GM21737 (cell line): ENCODE measurements around the gene MPO.

Experiments
- ATAC-seq: cut with Tn5 transposase; IDR thresholded peaks from one replicate; pipeline ENCODE4 v1.9.1; 2021; ENCODE audit warnings: mild to moderate bottlenecking, moderate library complexity; ENCODE audit not compliant: unreplicated experiment

The MPO gene

GRCh38 chr17:58265902-58266875 lies 14.5 kb downstream of the MPO start:
- ATAC-seq: no peak

- ATAC-seq: no peak
Measured at GRCh38 chr17:58265271-58265670, 15.5 kb downstream of the MPO start.

- no peak for ATAC-seq
Measured at GRCh38 chr17:58264407-58265103, 16.2 kb downstream of the MPO start.

GRCh38 chr17:58263773-58264172 lies 17.0 kb downstream of the MPO start:
- ATAC-seq: no peak

- no peak for ATAC-seq
Measured at GRCh38 chr17:58262149-58262548, 18.6 kb downstream of the MPO start.

- ATAC-seq: no peak
Measured at GRCh38 chr17:58254803-58255202, 25.9 kb downstream of the MPO start.

- no peak for ATAC-seq
Measured at GRCh38 chr17:58253082-58253481, 27.7 kb downstream of the MPO start.

- no peak for ATAC-seq
Measured at GRCh38 chr17:58252141-58252540, 28.6 kb downstream of the MPO start.

GRCh38 chr17:58250344-58251011 lies 30.3 kb downstream of the MPO start:
- ATAC-seq: no peak

- ATAC-seq: no peak
Measured at GRCh38 chr17:58249270-58250133, 31.2 kb downstream of the MPO start.

- no peak for ATAC-seq
Measured at GRCh38 chr17:58248955-58249269, 31.8 kb downstream of the MPO start.

- ATAC-seq: no peak
Measured at GRCh38 chr17:58247511-58248363, 33.0 kb downstream of the MPO start.

- ATAC-seq: no peak
Measured at GRCh38 chr17:58246781-58247180, 34.0 kb downstream of the MPO start.

- ATAC-seq: no peak
Measured at GRCh38 chr17:58246104-58246740, 34.5 kb downstream of the MPO start.

GRCh38 chr17:58245428-58246103 lies 35.2 kb downstream of the MPO start:
- ATAC-seq: no peak

GRCh38 chr17:58244963-58245362 lies 35.8 kb downstream of the MPO start:
- no peak for ATAC-seq

- no peak for ATAC-seq
Measured at GRCh38 chr17:58242171-58242784, 38.5 kb downstream of the MPO start.

GRCh38 chr17:58239987-58240386 lies 40.7 kb downstream of the MPO start:
- no peak for ATAC-seq
